Natural killer cell (primary cell): Measurements from ENCODE around the gene CNP. TPM values are rescaled to one million over a fixed set of nuclear protein-coding genes. Genes with fewer than 3 reads are reported as not detected.

ENCODE experiments used
- ATAC-seq, 3 donors: fragments of 150-1000 bp in 2 of 3; fragments of 200-7000 bp in 1 of 3; cut with Tn5 transposase; 1 replicate in 1 of 3; 2 replicates in 2 of 3; pipeline ENCODE4 v1.10.0; 2021; ENCODE audit warnings: mild to moderate bottlenecking in 2 of 3, moderate library complexity in 2 of 3
- DNase-seq, 2 donors: peaks; one replicate each; pipeline versions ENCODE4 v3.0.0 to v3.0.0-alpha.2; 2013 to 2021; ENCODE audit warnings: mixed read lengths in 1 of 2
- H3K27ac ChIP-seq: one replicate; pipeline ENCODE4 v1.5.1; 2013; ENCODE audit warnings: mild to moderate bottlenecking, low read length
- H3K27me3 ChIP-seq: one replicate; pipeline ENCODE4 v1.6.1; 2013; ENCODE audit warnings: low read length; ENCODE audit not compliant: control insufficient read depth, insufficient read depth
- H3K36me3 ChIP-seq: one replicate; pipeline ENCODE4 v1.6.1; 2013; ENCODE audit warnings: low read length; ENCODE audit not compliant: control insufficient read depth, insufficient read depth
- H3K4me1 ChIP-seq: one replicate; pipeline ENCODE4 v1.6.1; 2013; ENCODE audit warnings: low read length; ENCODE audit not compliant: control insufficient read depth, insufficient read depth
- H3K4me3 ChIP-seq: one replicate; pipeline ENCODE4 v1.5.1; 2013; ENCODE audit warnings: low read length
- H3K9me3 ChIP-seq: one replicate; pipeline ENCODE4 v1.6.1; 2013; ENCODE audit warnings: low read length; ENCODE audit not compliant: control insufficient read depth, insufficient read depth
- H3K27ac Mint-ChIP-seq, 2 donors: one replicate each; pipeline ENCODE4 v1.8.0; 2022; ENCODE audit warnings: mild to moderate bottlenecking in 2 of 2, mixed read lengths in 2 of 2, moderate library complexity in 1 of 2
- H3K27me3 Mint-ChIP-seq, 2 donors: one replicate each; pipeline ENCODE4 v1.8.0; 2022; ENCODE audit warnings: low read depth in 2 of 2, mixed read lengths in 2 of 2
- H3K36me3 Mint-ChIP-seq: one replicate; pipeline ENCODE4 v1.8.0; 2022; ENCODE audit warnings: mixed read lengths
- H3K4me1 Mint-ChIP-seq, 2 donors: one replicate each; pipeline ENCODE4 v1.8.0; 2022; ENCODE audit warnings: mixed read lengths in 2 of 2
- H3K4me3 Mint-ChIP-seq: one replicate; pipeline ENCODE4 v1.8.0; 2022; ENCODE audit warnings: mild to moderate bottlenecking, moderate library complexity, mixed read lengths
- H3K9me3 Mint-ChIP-seq, 2 donors: one replicate each; pipeline ENCODE4 v1.8.0; 2022; ENCODE audit warnings: mixed read lengths in 2 of 2
- CTCF ChIP-seq: fragments of 200-600 bp; IDR thresholded peaks from one replicate; pipeline ENCODE4 v1.8.0; 2022; ENCODE audit warnings: antibody characterized with exemption
- WGBS: methylation state at CpG from one replicate; pipeline ENCODE4 v1.1.7; 2013; ENCODE audit warnings: missing lambda C conversion rate; ENCODE audit not compliant: insufficient coverage; 5-methylcytosine and 5-hydroxymethylcytosine counted together
- intact Hi-C: fragments of 100-400 bp; cut with micrococcal nuclease; formaldehyde crosslinking; loops from one replicate; pipeline ENCODE4 v1.14.2; 2022
- total RNA-seq, 4 donors: library from RNA; stranded (reverse); fragments of 120-200 nt in 1 of 4; gene quantifications; one replicate each; pipeline versions ENCODE4 v1.2.3 to v1.2.4, GENCODE V29; 2013 to 2022

The CNP gene
- total RNA-seq, 3 donors from 2014 or later (not counting 1 experiment from before 2014, with no cell fraction given) = 32.4 to 44.8 (median 38.2) TPM

- H3K4me1 ChIP-seq = no peaks in the 10 kb centered on the region
- no peak overlapping the region for H3K27ac Mint-ChIP-seq
- no peaks in the 10 kb centered on the region for H3K27me3 ChIP-seq
- H3K27ac ChIP-seq = no peak overlapping the region
- H3K36me3 Mint-ChIP-seq = no peaks in the 10 kb centered on the region
- H3K4me1 Mint-ChIP-seq = no peaks in the 10 kb centered on the region
- no peak overlapping the region for H3K4me3 ChIP-seq
- intact Hi-C loops = no loop called here
- WGBS = 71% methylated on average over 11 of the region's 11 CpGs
- DNase-seq (no peak), ATAC-seq (no peak)
- no peak for TF ChIP-seq CTCF
- no peaks in the 10 kb centered on the region for H3K9me3 Mint-ChIP-seq
- H3K9me3 ChIP-seq = no peaks in the 10 kb centered on the region
- no peak overlapping the region for H3K4me3 Mint-ChIP-seq
- H3K36me3 ChIP-seq = no peaks in the 10 kb centered on the region
- no peaks in the 10 kb centered on the region for H3K27me3 Mint-ChIP-seq
These were observed 9.3 kb upstream of the CNP start for GRCh38 chr17:41957031-41957868.

GRCh38 chr17:41957869-41958439 lies 8.6 kb upstream of the CNP start:
- no peak for DNase-seq
- Histone ChIP-seq H3K4me3 (no peak overlapping the region), H3K27me3 (no peaks in the 10 kb centered on the region), H3K9me3 (no peaks in the 10 kb centered on the region), H3K36me3 (no peaks in the 10 kb centered on the region), H3K4me1 (no peaks in the 10 kb centered on the region), H3K27ac (no peak overlapping the region)
- intact Hi-C loops = no loop called here
- H3K27ac Mint-ChIP-seq = no peak overlapping the region
- ATAC-seq = no peak
- WGBS = 84% methylated on average over 6 of the region's 6 CpGs
- TF ChIP-seq CTCF = no peak
- no peaks in the 10 kb centered on the region for H3K9me3 Mint-ChIP-seq
- no peaks in the 10 kb centered on the region for H3K4me1 Mint-ChIP-seq
- H3K4me3 Mint-ChIP-seq = no peak overlapping the region
- H3K27me3 Mint-ChIP-seq = no peaks in the 10 kb centered on the region
- H3K36me3 Mint-ChIP-seq = no peaks in the 10 kb centered on the region

GRCh38 chr17:41959030-41959335 lies 7.6 kb upstream of the CNP start:
- intact Hi-C loops = no loop called here
- Histone ChIP-seq H3K36me3 (no peaks in the 10 kb centered on the region), H3K27me3 (no peaks in the 10 kb centered on the region), H3K4me1 (no peaks in the 10 kb centered on the region), H3K9me3 (no peaks in the 10 kb centered on the region), H3K27ac (no peak overlapping the region), H3K4me3 (no peak overlapping the region)
- 96% methylated on average over 2 of the region's 2 CpGs for WGBS
- ATAC-seq (no peak), DNase-seq (no peak)
- Mint-ChIP-seq H3K9me3 (no peaks in the 10 kb centered on the region), H3K4me1 (no peaks in the 10 kb centered on the region), H3K27ac (no peak overlapping the region), H3K36me3 (no peaks in the 10 kb centered on the region), H3K27me3 (no peaks in the 10 kb centered on the region), H3K4me3 (no peak overlapping the region)
- TF ChIP-seq CTCF = no peak
